Measurements from ENCODE around the gene TPRG1.

The TPRG1 gene

GRCh38 chr3:189372243-189372642 is 200.5 kb downstream of the TPRG1 start:
- no peak for TF ChIP-seq CTCF (IDR thresholded peaks at IDR 0.05; ENCODE audit: control extremely low read depth, extremely low read depth, low read depth, missing control alignments)
- POLR2A ChIA-PET: no interaction called here
- CTCF ChIA-PET: interaction anchor here (1.4 kb wide), 1 partner anchor 34 kb away, joined by 4 read pairs; no protein-coding TSS in a partner anchor
- no peak for DNase-seq (ENCODE audit: extremely low spot score)
